NB4 (cell line): ENCODE data around the gene ACACA.

Source experiments
- CTCF ChIP-seq: IDR thresholded peaks from one replicate; pipeline ENCODE4 v1.5.1; 2012; ENCODE audit warnings: low read depth, low read length
- MAX ChIP-seq: IDR thresholded peaks from 2 replicates; pipeline ENCODE4 v1.6.1; 2011; ENCODE audit warnings: low read depth, low read length
- POLR2A ChIP-seq: IDR thresholded peaks from 2 replicates; pipeline ENCODE4 v1.6.1; 2011; ENCODE audit warnings: mild to moderate bottlenecking; ENCODE audit not compliant: insufficient read length; ENCODE audit errors: extremely low read depth

DNA sequence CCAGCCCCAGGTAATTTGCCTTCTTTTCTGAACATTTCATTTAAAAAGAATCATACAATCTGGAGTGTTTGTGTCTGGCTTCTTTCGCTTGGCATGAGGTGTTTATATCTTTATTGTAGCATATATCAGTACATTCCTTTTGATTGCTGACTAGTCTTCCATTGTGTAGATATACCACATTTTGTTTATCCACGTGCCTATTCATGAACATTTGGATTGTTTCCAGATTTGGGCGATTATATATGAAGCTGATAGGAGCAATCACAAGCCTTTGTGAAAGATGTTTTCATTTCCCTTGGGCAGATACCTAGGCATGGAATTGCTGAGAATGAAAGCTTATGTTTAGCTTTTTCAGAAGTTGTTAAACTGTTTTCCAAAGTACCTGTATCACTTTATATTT, 337.5 kb downstream of the ACACA start:
- no peak for TF ChIP-seq CTCF
- TF ChIP-seq POLR2A, result no peak
- no peak for TF ChIP-seq MAX
